Measurements from ENCODE around the gene DMBX1. TPM values are rescaled to one million over a fixed set of nuclear protein-coding genes. Genes with fewer than 3 reads are reported as not detected.

The DMBX1 gene
- total and polyA plus RNA-seq, 2 of the 13 experiments (the other 11 are each of a cell fraction or from before 2014, with no cell fraction given): not detected

- ChIA-PET CTCF (ENCODE audit: low intra/inter-chr PET ratio, low total read pairs) (interaction anchor here (1.4 to 3.3 kb wide), 4 partner anchors 45 to 120 kb away, joined by 3 to 51 read pairs (median 20); no protein-coding TSS in a partner anchor), POLR2A (interaction anchor here (1.8 kb wide), 1 partner anchor 9 kb away, joined by 5 read pairs; a partner anchor contains a TSS)
- no peak overlapping the region for H3K9ac ChIP-seq (ENCODE audit: insufficient read depth, low read depth, low read length)
- 34% methylated on average over 15 of the region's 17 CpGs for WGBS (ENCODE audit: low lambda C conversion rate)
- peak overlapping the region; percentile 67; the same call in 1 of the 2 replicates for H3K4me2 ChIP-seq (ENCODE audit: low read depth, low read length)
- no peak for FAIRE-seq
- peaks cover 8% of the 10 kb centered on the region for H4K20me1 ChIP-seq (ENCODE audit: insufficient read depth, low read length)
- ATAC-seq: no peak
- no peaks in the 10 kb centered on the region for H3K9me3 ChIP-seq (ENCODE audit: low read length)
- H3K4me1 ChIP-seq (ENCODE audit: insufficient read depth, low read length): peaks cover 23% of the 10 kb centered on the region
- peaks cover 2 to 48% of the 10 kb centered on the region in 2 experiments; a peak in 3 of 5 replicates for H3K27me3 ChIP-seq (ENCODE audit: control insufficient read depth in 1 of 2, insufficient read depth in 2 of 2, low read length in 2 of 2)
- 0 out of 6 replicates have a peak overlapping the region, but pooled peaks of 1 of the 3 experiments have one; percentile 38 for H3K4me3 ChIP-seq (replicated peaks in 1 of 3; ENCODE audit: insufficient read depth in 1 of 3, low read depth in 2 of 3, low read length in 3 of 3)
- intact Hi-C loops (cut with micrococcal nuclease; ENCODE audit: unreplicated experiment): no loop called here
- H2AFZ ChIP-seq (ENCODE audit: low read length): no peak overlapping the region
- no peak for DNase-seq (ENCODE audit: low spot score)
- no peak for TF ChIP-seq ZNF350 (CRISPR knock-in tag; IDR thresholded peaks at IDR 0.05; ENCODE audit: borderline replicate concordance, low read depth)
- TF ChIP-seq, protein P1, sequence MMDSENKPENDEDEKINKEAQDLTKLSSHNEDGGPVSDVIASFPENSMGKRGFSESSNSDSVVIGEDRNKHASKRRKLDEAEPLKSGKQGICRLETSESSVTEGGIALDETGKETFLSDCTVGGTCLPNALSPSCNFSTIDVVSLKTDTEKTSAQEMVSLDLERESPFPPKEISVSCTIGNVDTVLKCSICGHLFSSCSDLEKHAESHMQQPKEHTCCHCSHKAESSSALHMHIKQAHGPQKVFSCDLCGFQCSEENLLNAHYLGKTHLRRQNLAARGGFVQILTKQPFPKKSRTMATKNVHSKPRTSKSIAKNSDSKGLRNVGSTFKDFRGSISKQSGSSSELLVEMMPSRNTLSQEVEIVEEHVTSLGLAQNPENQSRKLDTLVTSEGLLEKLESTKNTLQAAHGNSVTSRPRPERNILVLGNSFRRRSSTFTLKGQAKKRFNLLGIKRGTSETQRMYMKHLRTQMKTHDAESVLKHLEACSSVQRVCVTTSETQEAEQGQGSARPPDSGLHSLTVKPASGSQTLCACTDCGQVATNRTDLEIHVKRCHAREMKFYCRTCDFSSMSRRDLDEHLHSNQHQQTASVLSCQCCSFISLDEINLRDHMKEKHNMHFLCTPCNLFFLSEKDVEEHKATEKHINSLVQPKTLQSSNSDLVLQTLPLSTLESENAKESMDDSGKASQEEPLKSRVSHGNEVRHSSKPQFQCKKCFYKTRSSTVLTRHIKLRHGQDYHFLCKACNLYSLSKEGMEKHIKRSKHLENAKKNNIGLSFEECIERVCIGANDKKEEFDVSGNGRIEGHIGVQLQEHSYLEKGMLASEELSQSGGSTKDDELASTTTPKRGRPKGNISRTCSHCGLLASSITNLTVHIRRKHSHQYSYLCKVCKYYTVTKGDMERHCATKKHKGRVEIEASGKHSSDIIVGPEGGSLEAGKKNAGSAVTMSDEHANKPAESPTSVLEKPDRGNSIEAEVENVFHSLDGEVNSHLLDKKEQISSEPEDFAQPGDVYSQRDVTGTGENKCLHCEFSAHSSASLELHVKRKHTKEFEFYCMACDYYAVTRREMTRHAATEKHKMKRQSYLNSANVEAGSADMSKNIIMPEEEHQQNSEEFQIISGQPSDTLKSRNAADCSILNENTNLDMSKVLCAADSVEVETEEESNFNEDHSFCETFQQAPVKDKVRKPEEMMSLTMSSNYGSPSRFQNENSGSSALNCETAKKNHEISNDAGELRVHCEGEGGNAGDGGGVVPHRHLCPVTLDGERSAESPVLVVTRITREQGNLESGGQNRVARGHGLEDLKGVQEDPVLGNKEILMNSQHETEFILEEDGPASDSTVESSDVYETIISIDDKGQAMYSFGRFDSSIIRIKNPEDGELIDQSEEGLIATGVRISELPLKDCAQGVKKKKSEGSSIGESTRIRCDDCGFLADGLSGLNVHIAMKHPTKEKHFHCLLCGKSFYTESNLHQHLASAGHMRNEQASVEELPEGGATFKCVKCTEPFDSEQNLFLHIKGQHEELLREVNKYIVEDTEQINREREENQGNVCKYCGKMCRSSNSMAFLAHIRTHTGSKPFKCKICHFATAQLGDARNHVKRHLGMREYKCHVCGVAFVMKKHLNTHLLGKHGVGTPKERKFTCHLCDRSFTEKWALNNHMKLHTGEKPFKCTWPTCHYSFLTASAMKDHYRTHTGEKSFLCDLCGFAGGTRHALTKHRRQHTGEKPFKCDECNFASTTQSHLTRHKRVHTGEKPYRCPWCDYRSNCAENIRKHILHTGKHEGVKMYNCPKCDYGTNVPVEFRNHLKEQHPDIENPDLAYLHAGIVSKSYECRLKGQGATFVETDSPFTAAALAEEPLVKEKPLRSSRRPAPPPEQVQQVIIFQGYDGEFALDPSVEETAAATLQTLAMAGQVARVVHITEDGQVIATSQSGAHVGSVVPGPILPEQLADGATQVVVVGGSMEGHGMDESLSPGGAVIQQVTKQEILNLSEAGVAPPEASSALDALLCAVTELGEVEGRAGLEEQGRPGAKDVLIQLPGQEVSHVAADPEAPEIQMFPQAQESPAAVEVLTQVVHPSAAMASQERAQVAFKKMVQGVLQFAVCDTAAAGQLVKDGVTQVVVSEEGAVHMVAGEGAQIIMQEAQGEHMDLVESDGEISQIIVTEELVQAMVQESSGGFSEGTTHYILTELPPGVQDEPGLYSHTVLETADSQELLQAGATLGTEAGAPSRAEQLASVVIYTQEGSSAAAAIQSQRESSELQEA (CRISPR knock-in tag; IDR thresholded peaks at IDR 0.05; ENCODE audit: not compliant biosample characterization): no peak
- no peak for TF ChIP-seq ZSCAN9 (CRISPR knock-in tag; IDR thresholded peaks at IDR 0.05; ENCODE audit: borderline replicate concordance)
- no peak for TF ChIP-seq PHF20 (CRISPR knock-in tag; IDR thresholded peaks at IDR 0.05)
- no peaks in the 10 kb centered on the region for H3K79me2 ChIP-seq (ENCODE audit: insufficient read depth, low read length)
- BruUV-seq (replicated peaks): no TSS peak
- H3K36me3 ChIP-seq (replicated peaks in 1 of 2; ENCODE audit: control insufficient read depth in 1 of 2, insufficient read depth in 2 of 2, low read length in 2 of 2): no peaks in the 10 kb centered on the region
- in situ Hi-C loops (cut with HindIII; ENCODE audit: extremely low pct_ligation_motif_present, low pct_unique_long_range_greater_than_20kb): loop anchor here (5.0 kb wide), 2 partner anchors 49 to 79 kb away; no protein-coding TSS in a partner anchor
- H3K27ac ChIP-seq (ENCODE audit: extremely low read length, insufficient read depth, low read length): no peak overlapping the region
Observed at GRCh38 chr1:46526013-46526690, 36.5 kb downstream of the DMBX1 start.
